HG02571 (cell line): ENCODE measurements around the gene SLC16A3.

Source experiments
- ATAC-seq: cut with Tn5 transposase; IDR thresholded peaks from one replicate; pipeline ENCODE4 v1.9.1; 2021; ENCODE audit warnings: mild to moderate bottlenecking, moderate library complexity; ENCODE audit not compliant: unreplicated experiment

The SLC16A3 gene

DNA sequence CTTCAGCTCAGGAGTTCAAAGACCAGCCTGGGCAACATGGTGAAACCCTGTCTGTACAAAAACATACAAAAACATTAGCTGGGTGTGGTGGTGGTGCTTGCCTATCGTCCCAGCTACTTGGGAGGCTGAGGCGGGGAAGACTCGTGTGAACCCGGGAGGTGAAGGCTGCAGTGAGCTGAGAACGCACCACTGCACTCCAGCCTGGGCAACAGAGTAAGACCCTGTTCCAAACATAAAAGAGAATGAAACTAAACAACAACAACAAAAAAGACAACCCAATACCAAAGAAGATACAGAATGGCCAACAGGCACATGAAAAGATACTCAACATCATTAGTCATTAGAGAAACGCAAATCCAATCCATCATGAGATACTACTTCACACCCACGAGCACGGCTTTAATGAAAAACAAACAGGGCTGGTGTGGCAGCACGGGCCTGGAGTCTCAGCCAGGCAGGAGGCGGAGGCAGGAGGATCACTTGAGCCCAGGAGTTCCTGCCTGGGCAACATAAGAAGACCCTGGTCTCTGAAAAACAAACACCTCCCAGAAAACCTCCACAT is 7.4 kb upstream of the SLC16A3 start:
- ATAC-seq, result no peak

GRCh38 chr17:82222816-82223215 is 6.0 kb upstream of the SLC16A3 start:
- ATAC-seq, result no peak

GRCh38 chr17:82223517-82223916 is 5.3 kb upstream of the SLC16A3 start:
- no peak for ATAC-seq

GRCh38 chr17:82224666-82225065 is 4.2 kb upstream of the SLC16A3 start:
- no peak for ATAC-seq

GRCh38 chr17:82225368-82226029 is 3.3 kb upstream of the SLC16A3 start:
- ATAC-seq, result no peak

DNA sequence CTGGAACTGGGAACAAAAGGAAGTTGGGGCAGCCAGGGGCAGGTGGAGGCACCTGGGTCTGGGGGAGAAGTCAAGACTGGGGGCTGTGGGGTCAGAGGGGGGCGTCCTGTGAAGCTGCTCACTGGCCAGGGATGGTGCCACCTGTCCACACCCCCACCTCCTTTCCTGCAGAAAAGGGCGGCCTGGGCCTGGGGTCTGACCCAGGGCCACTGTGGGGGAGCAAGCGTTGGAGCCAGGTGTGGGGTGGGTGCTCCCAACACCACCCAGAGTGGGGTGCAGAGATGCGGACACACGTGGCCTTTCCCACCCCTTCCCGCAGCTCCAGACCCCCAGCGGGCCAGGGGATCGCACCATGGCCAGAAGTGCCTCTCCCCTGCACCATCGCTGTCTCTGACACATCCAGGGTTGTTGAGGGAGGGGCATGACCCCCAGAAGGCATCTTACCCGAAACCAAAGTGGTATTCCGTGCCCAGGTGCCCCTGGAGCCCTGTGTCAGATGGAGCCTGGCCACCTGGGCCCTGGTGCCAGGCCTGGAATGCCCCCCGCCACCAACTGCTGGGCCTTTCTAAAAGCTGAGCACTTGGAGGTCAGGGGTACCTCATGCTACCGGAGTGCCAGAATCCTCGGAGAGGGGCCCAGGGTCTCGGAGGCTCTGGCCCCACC is 2.6 kb upstream of the SLC16A3 start:
- no peak for ATAC-seq

- no peak for ATAC-seq
These were observed 1.8 kb upstream of the SLC16A3 start for GRCh38 chr17:82226809-82227628.

GRCh38 chr17:82227629-82228277 is 1.1 kb upstream of the SLC16A3 start:
- ATAC-seq, result no peak

DNA sequence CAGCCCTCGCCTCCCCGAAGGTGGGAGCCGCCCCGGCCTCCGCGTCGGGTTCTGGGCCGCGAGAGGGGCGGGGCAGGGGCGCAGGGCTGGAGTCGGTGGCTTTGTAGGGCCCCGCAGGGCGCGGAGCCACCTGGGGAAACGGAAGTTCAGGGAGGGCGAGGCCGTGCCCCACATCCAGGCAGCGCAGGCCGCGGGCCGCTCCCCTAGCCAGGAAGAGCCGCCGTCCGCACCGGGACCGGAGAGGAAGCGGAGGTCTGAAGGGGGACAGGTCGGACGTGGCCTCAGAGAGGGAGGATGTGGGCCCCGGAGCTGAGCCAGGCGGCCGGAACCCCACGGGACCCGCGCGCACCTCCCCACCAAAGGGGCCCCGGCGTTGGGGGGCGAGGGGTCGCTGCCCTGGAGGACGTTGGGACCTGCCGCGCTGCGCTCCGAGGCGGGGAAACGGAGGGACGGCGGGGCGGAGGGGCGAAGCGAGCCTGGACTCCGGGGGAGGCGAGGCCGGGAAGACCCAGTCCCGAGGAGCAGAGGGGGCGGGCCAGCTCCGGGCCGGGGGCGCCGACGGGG is 482 bp upstream of the SLC16A3 start:
- no peak for ATAC-seq

DNA sequence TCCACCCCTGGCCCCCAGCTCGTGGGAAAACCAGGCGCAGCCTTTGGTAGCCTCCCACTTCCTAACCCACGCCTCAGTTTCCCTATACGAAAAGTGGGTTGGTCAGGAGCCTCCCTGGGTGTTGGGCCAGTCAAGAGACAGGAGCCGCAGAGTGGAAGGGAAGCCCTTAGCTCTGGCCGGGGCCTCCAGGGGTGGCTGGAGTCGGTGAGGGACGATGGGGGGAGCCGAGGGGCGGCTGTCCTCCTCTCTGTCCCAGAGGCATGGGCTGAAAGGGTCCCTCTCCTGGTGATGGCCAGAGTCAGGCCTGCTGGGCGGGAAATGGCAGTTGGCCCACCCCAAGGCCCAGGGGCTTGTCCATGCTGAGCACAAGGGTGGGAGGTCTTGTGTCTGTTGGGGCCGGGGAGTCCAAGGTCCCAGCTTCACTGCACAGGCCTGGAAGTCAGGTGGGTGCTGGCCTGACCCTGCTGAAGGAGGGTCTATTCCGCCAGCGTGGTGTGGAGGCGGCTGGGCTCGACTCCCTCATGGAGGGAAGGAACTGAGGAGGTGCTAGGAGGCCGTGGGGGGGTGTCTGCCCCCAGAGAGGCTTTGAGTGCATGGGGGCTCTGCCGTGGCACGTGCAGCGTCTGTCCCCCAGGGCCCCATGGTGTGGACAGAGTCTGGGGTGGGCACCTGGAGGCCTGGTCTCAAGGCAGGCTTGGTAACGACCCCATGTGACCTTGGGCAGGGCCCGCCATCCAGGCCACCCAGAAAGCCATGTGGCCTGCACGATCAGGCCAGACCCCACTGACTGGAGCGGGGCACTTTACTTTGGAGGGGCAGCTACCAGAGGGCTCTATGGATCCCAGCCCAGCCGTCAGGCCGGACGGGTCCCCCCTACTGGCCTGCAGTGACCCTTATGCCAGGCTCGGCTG is 1.1 kb downstream of the SLC16A3 start:
- ATAC-seq, result no peak

GRCh38 chr17:82230609-82231311 is 1.9 kb downstream of the SLC16A3 start:
- ATAC-seq, result no peak

DNA sequence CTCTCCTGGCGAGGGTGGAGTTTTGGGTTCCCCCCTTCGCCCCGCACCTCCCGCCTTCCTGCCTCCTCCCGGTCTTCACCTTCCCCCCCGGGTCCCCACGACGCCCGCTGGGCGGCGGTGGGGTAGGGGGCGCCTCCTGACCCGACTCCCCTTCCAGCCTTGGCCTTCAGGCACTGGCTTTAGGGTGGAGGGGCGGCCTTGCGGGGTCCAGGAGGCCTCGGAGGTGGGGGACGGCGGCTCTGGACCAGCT is 2.4 kb downstream of the SLC16A3 start:
- ATAC-seq, result no peak

DNA sequence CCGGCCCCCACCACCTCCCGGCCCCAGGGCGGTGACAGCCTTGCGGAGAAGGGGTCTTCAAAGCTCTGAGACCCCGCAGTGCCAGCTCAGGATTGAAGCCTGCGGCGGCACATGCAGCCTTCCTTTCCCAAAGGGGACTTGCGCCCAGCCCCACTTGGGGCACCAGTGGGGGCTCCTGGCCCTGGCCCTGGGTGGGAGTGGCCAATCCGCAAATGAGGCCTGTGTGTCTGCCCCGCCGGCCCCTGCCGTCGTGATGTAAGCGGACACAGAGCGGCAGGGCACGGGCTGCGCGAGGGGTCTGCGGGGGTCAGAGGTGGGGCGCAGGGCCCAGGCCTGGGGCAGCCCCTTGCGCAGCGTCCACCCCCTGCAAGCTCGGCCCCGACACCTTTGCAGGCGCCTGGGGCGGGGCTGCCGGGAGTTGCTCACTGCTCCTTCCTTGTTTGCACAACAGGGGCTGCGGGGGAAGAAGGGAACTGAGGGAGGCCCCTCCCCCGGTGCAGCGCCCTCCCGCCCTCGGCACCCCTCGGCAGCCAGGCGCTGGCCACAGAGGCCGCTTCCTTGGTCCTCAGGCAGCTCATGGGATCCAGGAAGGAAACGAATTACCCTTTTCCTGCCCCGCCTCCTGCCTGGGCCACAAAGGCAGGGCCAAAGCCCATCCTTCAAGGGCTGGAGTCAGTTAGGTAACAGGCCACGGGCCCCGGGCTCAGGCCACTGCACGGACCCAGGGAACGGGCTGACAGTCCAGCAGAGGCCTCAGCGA is 2.9 kb downstream of the SLC16A3 start:
- ATAC-seq, result no peak

- ATAC-seq, result no peak
These were observed 3.5 kb downstream of the SLC16A3 start for GRCh38 chr17:82232322-82232820.

DNA sequence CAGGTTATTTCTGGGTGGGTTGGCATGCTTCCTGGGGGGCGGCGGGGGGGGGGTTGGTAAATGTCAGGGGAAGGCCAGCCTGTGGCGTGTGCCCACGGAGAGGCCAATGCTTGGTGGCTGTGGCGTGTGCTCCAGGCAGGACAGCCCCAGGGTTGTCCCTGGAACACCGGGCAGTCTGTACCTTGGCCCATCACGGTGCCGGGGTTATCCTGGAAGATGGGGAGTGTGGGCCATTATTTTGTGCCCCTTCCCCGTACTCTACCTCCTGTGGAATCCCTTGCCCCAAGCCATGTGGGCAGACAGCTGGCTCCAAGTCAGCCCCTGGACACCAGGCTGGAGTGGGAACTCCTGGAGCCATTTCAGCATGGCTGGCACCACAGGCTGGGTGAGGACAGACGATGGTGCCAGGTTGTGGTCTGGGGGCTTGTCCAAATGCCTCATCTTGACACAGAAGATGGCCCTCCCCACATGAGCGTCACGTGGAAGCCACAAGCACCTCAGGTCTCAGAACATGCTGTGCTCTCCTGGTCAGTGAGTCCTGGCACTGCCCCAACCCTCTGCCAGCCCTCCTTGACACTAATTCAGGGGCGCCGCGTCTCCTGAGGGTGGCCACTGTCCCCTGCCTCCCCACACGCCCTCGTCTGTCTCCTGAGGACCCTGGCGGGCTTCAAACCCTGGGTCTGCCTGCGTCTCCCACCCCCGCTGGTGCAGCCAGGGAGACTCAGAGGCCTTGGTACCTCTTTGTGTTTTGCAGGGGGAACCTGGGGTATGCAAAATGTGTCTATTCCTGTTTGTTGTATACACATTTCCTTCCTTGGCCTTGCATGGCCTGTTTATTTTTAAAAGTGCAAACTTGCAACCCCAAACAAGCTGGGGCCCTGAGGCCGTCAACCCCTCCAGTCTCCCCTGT is 4.3 kb downstream of the SLC16A3 start:
- no peak for ATAC-seq

DNA sequence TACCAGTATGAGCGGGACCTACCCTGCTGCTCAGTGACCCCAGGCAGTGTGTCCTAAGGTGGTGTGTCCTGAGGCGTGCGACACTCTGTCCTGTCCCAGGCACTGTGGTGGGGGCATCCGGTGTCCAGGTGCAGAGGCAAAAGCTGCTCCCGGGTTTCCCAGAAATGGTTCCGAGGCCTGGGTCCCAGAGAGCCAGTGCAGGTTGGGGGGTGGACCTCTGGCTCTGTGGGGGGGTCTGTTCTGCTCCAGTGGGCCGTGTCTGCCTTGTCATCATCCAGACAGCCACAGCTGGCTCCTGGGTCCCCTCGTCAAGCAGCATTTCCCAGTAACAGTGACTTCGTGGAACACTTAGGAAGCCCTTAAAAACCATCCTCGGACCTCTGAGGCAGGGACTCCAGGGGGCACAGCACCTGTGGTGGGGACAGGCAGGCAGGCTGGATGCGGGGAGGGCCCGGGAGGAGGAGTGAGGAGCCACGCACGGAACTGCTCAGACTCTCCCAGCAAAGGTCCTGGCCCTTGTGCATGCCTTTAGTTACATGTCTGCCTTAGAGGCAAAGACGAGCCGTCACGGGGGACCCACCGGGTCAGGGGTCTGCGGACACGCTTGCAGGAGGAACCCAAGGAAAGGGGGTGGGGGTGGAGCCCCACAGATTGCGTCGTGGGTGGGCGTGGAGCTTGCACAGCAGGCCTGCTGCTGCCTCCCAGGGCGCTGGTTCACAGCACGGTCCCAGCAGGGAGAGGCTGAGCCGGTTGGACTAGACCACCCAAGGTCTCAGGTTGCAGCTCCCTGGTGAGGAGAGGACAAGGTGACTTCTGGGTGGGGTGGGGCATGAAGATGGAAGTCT is 5.6 kb downstream of the SLC16A3 start:
- ATAC-seq, result no peak
